Peyer's patch (tissue), 4 donors: ENCODE results near the gene EFCAB10.

Source experiments
- CTCF ChIP-seq, 6 experiments: fragments of 450-650 bp in 4 of 6; fragments of 200-600 bp in 2 of 6; sonication (generic) in 1 of 6; IDR thresholded peaks; one replicate each; pipeline ENCODE4 v1.5.1; 2017 to 2019; ENCODE audit warnings: antibody characterized with exemption in 6 of 6, mild to moderate bottlenecking in 3 of 6, moderate library complexity in 1 of 6
- POLR2A ChIP-seq, 2 donors: fragments of 450-650 bp; IDR thresholded peaks; one replicate each; pipeline ENCODE4 v1.5.1; 2017; ENCODE audit warnings: antibody characterized with exemption in 2 of 2, mild to moderate bottlenecking in 2 of 2, moderate library complexity in 2 of 2

GRCh38 chr7:105621176-105621575, 39.9 kb upstream of the EFCAB10 start:
- no peak for TF ChIP-seq CTCF (IDR thresholded peaks at IDR 0.05)
- no peak for TF ChIP-seq POLR2A (IDR thresholded peaks at IDR 0.05)
